ENCODE results near the gene C20orf204.

C20orf204 gene

GRCh38 chr20:64073476-64074183 lies 37.6 kb downstream of the C20orf204 start:
- Histone ChIP-seq H3K9me3 (replicated peaks in 1 of 2; ENCODE audit: control insufficient read depth in 2 of 2, insufficient read depth in 1 of 2, low read depth in 1 of 2, low read length in 2 of 2) (no peaks in the 10 kb centered on the region), H4K91ac (ENCODE audit: low read depth, low read length, poor library complexity) (no peak overlapping the region), H3K27ac (replicated peaks; ENCODE audit: low read length) (no peak overlapping the region), H3K23ac (ENCODE audit: low read depth, low read length, poor library complexity) (peak overlapping the region; percentile 91), H3K4ac (ENCODE audit: low read length) (no peak overlapping the region), H3K4me1 (ENCODE audit: control insufficient read depth in 2 of 2, insufficient read depth in 1 of 2, low read depth in 1 of 2, low read length in 2 of 2) (peaks cover 7 to 10% of the 10 kb centered on the region in 2 donors), H3K79me1 (ENCODE audit: low read depth, low read length) (peaks cover 9% of the 10 kb centered on the region), H3K18ac (ENCODE audit: low read length) (no peak overlapping the region), H2BK5ac (ENCODE audit: low read length) (no peak overlapping the region), H3K4me2 (ENCODE audit: insufficient read depth, low read length, poor library complexity, severe bottlenecking) (no peak overlapping the region), H2BK15ac (ENCODE audit: low read length) (no peak overlapping the region), H4K8ac (ENCODE audit: low read depth, low read length) (no peak overlapping the region), H3K4me3 (ENCODE audit: low read length in 2 of 2) (peak overlapping the region in 1 of 2 donors; percentile 31), H3K36me3 (replicated peaks in 1 of 2; ENCODE audit: control insufficient read depth in 2 of 2, insufficient read depth in 2 of 2, low read length in 2 of 2) (peaks cover 14 to 18% of the 10 kb centered on the region in 2 donors), H2BK120ac (ENCODE audit: low read depth, low read length) (no peak overlapping the region), H2BK12ac (ENCODE audit: low read length) (no peak overlapping the region), H2AK5ac (ENCODE audit: low read depth, low read length) (no peak overlapping the region), H3K14ac (ENCODE audit: low read length) (no peak overlapping the region), H3K9ac (ENCODE audit: low read depth, low read length, poor library complexity) (no peak overlapping the region), H3K27me3 (ENCODE audit: control insufficient read depth in 3 of 3, insufficient read depth in 3 of 3, low read depth in 1 of 3, low read length in 3 of 3) (no peaks in the 10 kb centered on the region), H2AFZ (ENCODE audit: low read length) (no peak overlapping the region)
- WGBS, 2 donors (ENCODE audit: extremely low coverage in 2 of 2, insufficient read length in 2 of 2, insufficient replicate concordance in 1 of 2) = no CpG with 5 or more reads among the region's 37 CpGs
- no peak for DNase-seq (ENCODE audit: low spot score)

- Histone ChIP-seq H2AFZ (ENCODE audit: low read length) (no peak overlapping the region), H2BK15ac (ENCODE audit: low read length) (no peak overlapping the region), H3K18ac (ENCODE audit: low read length) (no peak overlapping the region), H3K9me3 (replicated peaks in 1 of 2; ENCODE audit: control insufficient read depth in 2 of 2, insufficient read depth in 1 of 2, low read depth in 1 of 2, low read length in 2 of 2) (no peaks in the 10 kb centered on the region), H3K79me1 (ENCODE audit: low read depth, low read length) (peaks cover 9% of the 10 kb centered on the region), H2AK5ac (ENCODE audit: low read depth, low read length) (no peak overlapping the region), H2BK5ac (ENCODE audit: low read length) (no peak overlapping the region), H4K91ac (ENCODE audit: low read depth, low read length, poor library complexity) (no peak overlapping the region), H3K14ac (ENCODE audit: low read length) (no peak overlapping the region), H4K8ac (ENCODE audit: low read depth, low read length) (no peak overlapping the region), H2BK12ac (ENCODE audit: low read length) (no peak overlapping the region), H3K4ac (ENCODE audit: low read length) (no peak overlapping the region), H2BK120ac (ENCODE audit: low read depth, low read length) (no peak overlapping the region), H3K27me3 (ENCODE audit: control insufficient read depth in 3 of 3, insufficient read depth in 3 of 3, low read depth in 1 of 3, low read length in 3 of 3) (no peaks in the 10 kb centered on the region), H3K4me2 (ENCODE audit: insufficient read depth, low read length, poor library complexity, severe bottlenecking) (no peak overlapping the region), H3K9ac (ENCODE audit: low read depth, low read length, poor library complexity) (no peak overlapping the region), H3K36me3 (replicated peaks in 1 of 2; ENCODE audit: control insufficient read depth in 2 of 2, insufficient read depth in 2 of 2, low read length in 2 of 2) (peaks cover 14 to 18% of the 10 kb centered on the region in 2 donors), H3K23ac (ENCODE audit: low read depth, low read length, poor library complexity) (peak overlapping the region; percentile 91), H3K4me3 (ENCODE audit: low read length in 2 of 2) (peak overlapping the region in 1 of 2 donors; percentile 47), H3K27ac (replicated peaks; ENCODE audit: low read length) (no peak overlapping the region), H3K4me1 (ENCODE audit: control insufficient read depth in 2 of 2, insufficient read depth in 1 of 2, low read depth in 1 of 2, low read length in 2 of 2) (peaks cover 10 to 16% of the 10 kb centered on the region in 2 donors)
- whole genome bisulfite sequencing, 2 donors (ENCODE audit: extremely low coverage in 2 of 2, insufficient read length in 2 of 2, insufficient replicate concordance in 1 of 2) = no CpG with 5 or more reads among the region's 28 CpGs
- no peak for DNase-seq (ENCODE audit: low spot score)
Measured at GRCh38 chr20:64074184-64074789, 38.3 kb downstream of the C20orf204 start.

DNA sequence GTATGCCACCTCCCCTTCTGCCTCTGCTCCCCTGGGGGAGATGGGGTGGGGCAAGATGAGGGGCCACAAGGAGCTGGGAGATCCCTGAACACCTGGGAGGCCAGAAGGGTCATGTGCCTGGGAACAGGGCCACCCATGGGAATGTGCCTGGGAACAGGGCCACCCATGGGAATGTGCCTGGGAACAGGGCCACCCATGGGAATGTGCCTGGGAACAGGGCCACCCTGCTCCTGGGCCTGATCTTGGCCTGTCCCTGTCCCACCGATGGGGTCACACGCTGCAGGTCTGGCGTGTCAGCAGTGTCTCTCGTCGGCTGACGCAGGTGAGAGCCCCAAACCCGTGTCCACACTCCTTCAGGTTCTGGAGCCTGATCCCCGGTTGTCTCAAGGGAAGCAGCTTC lies 39.0 kb downstream of the C20orf204 start:
- Histone ChIP-seq H3K4me2 (ENCODE audit: insufficient read depth, low read length, poor library complexity, severe bottlenecking) (no peak overlapping the region), H2AFZ (ENCODE audit: low read length) (no peak overlapping the region), H3K36me3 (replicated peaks in 1 of 2; ENCODE audit: control insufficient read depth in 2 of 2, insufficient read depth in 2 of 2, low read length in 2 of 2) (peaks cover 14 to 18% of the 10 kb centered on the region in 2 donors), H3K27me3 (ENCODE audit: control insufficient read depth in 3 of 3, insufficient read depth in 3 of 3, low read depth in 1 of 3, low read length in 3 of 3) (no peaks in the 10 kb centered on the region), H4K8ac (ENCODE audit: low read depth, low read length) (no peak overlapping the region), H3K23ac (ENCODE audit: low read depth, low read length, poor library complexity) (peak overlapping the region; percentile 55), H2BK12ac (ENCODE audit: low read length) (no peak overlapping the region), H3K9me3 (replicated peaks in 1 of 2; ENCODE audit: control insufficient read depth in 2 of 2, insufficient read depth in 1 of 2, low read depth in 1 of 2, low read length in 2 of 2) (no peaks in the 10 kb centered on the region), H3K14ac (ENCODE audit: low read length) (no peak overlapping the region), H3K4me3 (ENCODE audit: low read length in 2 of 2) (peak overlapping the region in 1 of 2 donors; percentile 41), H3K9ac (ENCODE audit: low read depth, low read length, poor library complexity) (peak overlapping the region; percentile 12), H3K18ac (ENCODE audit: low read length) (no peak overlapping the region), H2AK5ac (ENCODE audit: low read depth, low read length) (no peak overlapping the region), H2BK5ac (ENCODE audit: low read length) (no peak overlapping the region), H2BK15ac (ENCODE audit: low read length) (no peak overlapping the region), H4K91ac (ENCODE audit: low read depth, low read length, poor library complexity) (no peak overlapping the region), H3K27ac (replicated peaks; ENCODE audit: low read length) (no peak overlapping the region), H3K4ac (ENCODE audit: low read length) (no peak overlapping the region), H2BK120ac (ENCODE audit: low read depth, low read length) (no peak overlapping the region), H3K4me1 (ENCODE audit: control insufficient read depth in 2 of 2, insufficient read depth in 1 of 2, low read depth in 1 of 2, low read length in 2 of 2) (peaks cover 10 to 17% of the 10 kb centered on the region in 2 donors), H3K79me1 (ENCODE audit: low read depth, low read length) (peaks cover 9% of the 10 kb centered on the region)
- DNase-seq (ENCODE audit: low spot score) = no peak
- no CpG with 5 or more reads among the region's 8 CpGs for WGBS, 2 donors (ENCODE audit: extremely low coverage in 2 of 2, insufficient read length in 2 of 2, insufficient replicate concordance in 1 of 2)

DNA sequence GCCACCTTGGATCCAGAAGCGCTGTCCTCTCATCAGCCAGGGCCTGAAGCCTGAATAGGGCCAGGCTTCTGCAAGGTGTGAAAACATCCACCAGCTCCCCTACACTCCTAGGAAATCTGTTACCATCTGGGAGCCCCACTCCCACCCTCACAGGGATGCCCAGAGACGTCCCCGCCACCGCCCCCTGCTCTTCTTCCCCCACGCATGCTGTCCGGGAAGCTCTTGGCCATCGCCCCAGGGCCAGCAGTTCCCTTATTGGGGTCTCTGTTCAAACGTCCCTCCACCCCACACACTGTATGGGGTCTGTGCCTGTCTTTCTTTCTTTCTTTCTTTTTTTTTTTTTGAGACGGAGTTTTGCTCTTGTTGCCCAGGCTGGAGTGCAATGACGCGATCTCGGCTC lies 39.6 kb downstream of the C20orf204 start:
- H3K14ac ChIP-seq (ENCODE audit: low read length) = peak overlapping the region; percentile 38
- H2BK120ac ChIP-seq (ENCODE audit: low read depth, low read length) = no peak overlapping the region
- no peak overlapping the region for H3K4me3 ChIP-seq (ENCODE audit: low read length in 2 of 2)
- no peak overlapping the region for H2AFZ ChIP-seq (ENCODE audit: low read length)
- H4K8ac ChIP-seq (ENCODE audit: low read depth, low read length) = no peak overlapping the region
- WGBS, 2 donors (ENCODE audit: extremely low coverage in 2 of 2, insufficient read length in 2 of 2, insufficient replicate concordance in 1 of 2) = no CpG with 5 or more reads among the region's 12 CpGs
- H3K36me3 ChIP-seq (replicated peaks in 1 of 2; ENCODE audit: control insufficient read depth in 2 of 2, insufficient read depth in 2 of 2, low read length in 2 of 2) = peaks cover 10 to 12% of the 10 kb centered on the region in 2 donors
- H3K27me3 ChIP-seq (ENCODE audit: control insufficient read depth in 3 of 3, insufficient read depth in 3 of 3, low read depth in 1 of 3, low read length in 3 of 3) = no peaks in the 10 kb centered on the region
- H3K9me3 ChIP-seq (replicated peaks in 1 of 2; ENCODE audit: control insufficient read depth in 2 of 2, insufficient read depth in 1 of 2, low read depth in 1 of 2, low read length in 2 of 2) = no peaks in the 10 kb centered on the region
- no peak overlapping the region for H2BK12ac ChIP-seq (ENCODE audit: low read length)
- H3K9ac ChIP-seq (ENCODE audit: low read depth, low read length, poor library complexity) = no peak overlapping the region
- H2BK15ac ChIP-seq (ENCODE audit: low read length) = no peak overlapping the region
- DNase-seq (ENCODE audit: low spot score) = no peak
- H4K91ac ChIP-seq (ENCODE audit: low read depth, low read length, poor library complexity) = no peak overlapping the region
- H3K18ac ChIP-seq (ENCODE audit: low read length) = no peak overlapping the region
- H3K4me1 ChIP-seq (ENCODE audit: control insufficient read depth in 2 of 2, insufficient read depth in 1 of 2, low read depth in 1 of 2, low read length in 2 of 2) = peaks cover 13 to 23% of the 10 kb centered on the region in 2 donors
- no peak overlapping the region for H3K4ac ChIP-seq (ENCODE audit: low read length)
- H3K79me1 ChIP-seq (ENCODE audit: low read depth, low read length) = peaks cover 10% of the 10 kb centered on the region
- H3K4me2 ChIP-seq (ENCODE audit: insufficient read depth, low read length, poor library complexity, severe bottlenecking) = no peak overlapping the region
- H3K23ac ChIP-seq (ENCODE audit: low read depth, low read length, poor library complexity) = peak overlapping the region; percentile 55
- H3K27ac ChIP-seq (replicated peaks; ENCODE audit: low read length) = no peak overlapping the region
- H2BK5ac ChIP-seq (ENCODE audit: low read length) = no peak overlapping the region
- no peak overlapping the region for H2AK5ac ChIP-seq (ENCODE audit: low read depth, low read length)
